Central memory CD8-positive, alpha-beta T cell (primary cell): ENCODE data around the gene PPP1R13L.
"Not testable (repeated sequence)": the region's sequence is repeated elsewhere in the genome, so short reads cannot be mapped to it uniquely, and the experiment has no call there.

Source experiments
- ATAC-seq: fragments of 150-1000 bp; cut with Tn5 transposase; replicated peaks from 2 replicates; pipeline ENCODE4 v1.10.0; 2022; ENCODE audit warnings: mild to moderate bottlenecking, moderate FRiP score, moderate number of reproducible peaks; ENCODE audit not compliant: poor library complexity, severe bottlenecking; ENCODE audit errors: extremely low read depth
- DNase-seq, 2 donors: peaks; one replicate each; pipeline ENCODE4 v3.0.0; 2021; ENCODE audit warnings: low spot score in 2 of 2
- H3K27ac Mint-ChIP-seq: one replicate; pipeline ENCODE4 v1.8.0; 2022; ENCODE audit warnings: low read depth, mild to moderate bottlenecking, moderate library complexity, mixed read lengths
- H3K27me3 Mint-ChIP-seq: one replicate; pipeline ENCODE4 v1.8.0; 2022; ENCODE audit warnings: mixed read lengths
- H3K36me3 Mint-ChIP-seq: one replicate; pipeline ENCODE4 v1.8.0; 2022; ENCODE audit warnings: mild to moderate bottlenecking, moderate library complexity, mixed read lengths; ENCODE audit not compliant: insufficient read depth
- H3K4me1 Mint-ChIP-seq: one replicate; pipeline ENCODE4 v1.8.0; 2022; ENCODE audit warnings: mixed read lengths
- H3K4me3 Mint-ChIP-seq: one replicate; pipeline ENCODE4 v1.8.0; 2022; ENCODE audit warnings: mild to moderate bottlenecking, moderate library complexity, mixed read lengths
- H3K9me3 Mint-ChIP-seq: one replicate; pipeline ENCODE4 v1.8.0; 2022; ENCODE audit warnings: mixed read lengths

PPP1R13L gene

GRCh38 chr19:45410330-45410729 lies 5.5 kb upstream of the PPP1R13L start:
- not testable (repeated sequence) for H3K27ac Mint-ChIP-seq, H3K4me3 Mint-ChIP-seq

GRCh38 chr19:45409557-45409920 lies 4.7 kb upstream of the PPP1R13L start:
- H3K4me3 Mint-ChIP-seq, result no peak overlapping the region
- H3K9me3 Mint-ChIP-seq, result no peaks in the 10 kb centered on the region
- peaks cover 31% of the 10 kb centered on the region for H3K4me1 Mint-ChIP-seq
- peaks cover 4% of the 10 kb centered on the region for H3K27me3 Mint-ChIP-seq
- DNase-seq (no peak), ATAC-seq (no peak)
- H3K36me3 Mint-ChIP-seq, result peaks cover 23% of the 10 kb centered on the region
- H3K27ac Mint-ChIP-seq, result no peak overlapping the region

More at GRCh38 chr19:45410330-45410729, 5.5 kb upstream of the PPP1R13L start:
- ATAC-seq, DNase-seq, H3K27me3 Mint-ChIP-seq, H3K9me3 Mint-ChIP-seq: not testable (repeated sequence)
- Mint-ChIP-seq H3K36me3 (peaks cover 26% of the 10 kb centered on the region), H3K4me1 (peaks cover 23% of the 10 kb centered on the region)

GRCh38 chr19:45408830-45409556 lies 4.1 kb upstream of the PPP1R13L start:
- Mint-ChIP-seq H3K36me3 (peaks cover 20% of the 10 kb centered on the region), H3K27ac (peak overlapping the region; percentile 69), H3K4me1 (peaks cover 36% of the 10 kb centered on the region), H3K27me3 (peaks cover 10% of the 10 kb centered on the region), H3K4me3 (no peak overlapping the region), H3K9me3 (no peaks in the 10 kb centered on the region)
- DNase-seq (no peak), ATAC-seq (no peak)

- no peak overlapping the region for H3K4me3 Mint-ChIP-seq
- DNase-seq (no peak), ATAC-seq (no peak)
- H3K27me3 Mint-ChIP-seq, result peaks cover 19% of the 10 kb centered on the region
- no peaks in the 10 kb centered on the region for H3K9me3 Mint-ChIP-seq
- peaks cover 42% of the 10 kb centered on the region for H3K4me1 Mint-ChIP-seq
- peak overlapping the region; percentile 69 for H3K27ac Mint-ChIP-seq
- peaks cover 17% of the 10 kb centered on the region for H3K36me3 Mint-ChIP-seq
Observed at GRCh38 chr19:45408121-45408520, 3.3 kb upstream of the PPP1R13L start.

GRCh38 chr19:45407585-45407984 lies 2.7 kb upstream of the PPP1R13L start:
- not testable (repeated sequence) for H3K27ac Mint-ChIP-seq, DNase-seq, H3K9me3 Mint-ChIP-seq, H3K4me3 Mint-ChIP-seq, ATAC-seq
- Mint-ChIP-seq H3K36me3 (peaks cover 17% of the 10 kb centered on the region), H3K4me1 (peaks cover 42% of the 10 kb centered on the region), H3K27me3 (peaks cover 24% of the 10 kb centered on the region)

- DNase-seq (no peak), ATAC-seq (no peak)
- Mint-ChIP-seq H3K9me3 (no peaks in the 10 kb centered on the region), H3K27ac (peak overlapping the region; percentile 96), H3K36me3 (peaks cover 15% of the 10 kb centered on the region), H3K4me1 (peaks cover 42% of the 10 kb centered on the region), H3K4me3 (peak overlapping the region; percentile 95), H3K27me3 (peaks cover 25% of the 10 kb centered on the region)
Observed at GRCh38 chr19:45407091-45407375, 2.2 kb upstream of the PPP1R13L start.

GRCh38 chr19:45406226-45407090 lies 1.6 kb upstream of the PPP1R13L start, which contains the start of gene POLR1G:
TSS of gene POLR1G (plus strand) at chr19:45406644. CDS start at chr19:45406697, 53 bp downstream.
- DNase-seq (peak; percentile 58 to 59), ATAC-seq (peak; percentile 79)
- Mint-ChIP-seq H3K4me3 (peak within 1 kb of the TSS; percentile 95), H3K36me3 (peaks cover 13% of the 10 kb centered on the region), H3K4me1 (peaks cover 42% of the 10 kb centered on the region), H3K27me3 (peaks cover 25% of the 10 kb centered on the region), H3K9me3 (no peaks in the 10 kb centered on the region), H3K27ac (peak within 1 kb of the TSS; percentile 96)

GRCh38 chr19:45405435-45406225 lies 761 bp upstream of the PPP1R13L start:
- Mint-ChIP-seq H3K4me1 (peaks cover 42% of the 10 kb centered on the region), H3K4me3 (peak overlapping the region; percentile 95), H3K36me3 (peaks cover 13% of the 10 kb centered on the region), H3K9me3 (no peaks in the 10 kb centered on the region), H3K27ac (peak overlapping the region; percentile 96), H3K27me3 (peaks cover 25% of the 10 kb centered on the region)
- DNase-seq (peak; percentile 68 to 75), ATAC-seq (peak; percentile 66)

- ATAC-seq (no peak), DNase-seq (peak; percentile 54 to 59)
- Mint-ChIP-seq H3K4me3 (peak overlapping the region; percentile 95), H3K4me1 (peaks cover 42% of the 10 kb centered on the region), H3K9me3 (no peaks in the 10 kb centered on the region), H3K36me3 (peaks cover 13% of the 10 kb centered on the region), H3K27me3 (peaks cover 25% of the 10 kb centered on the region), H3K27ac (no peak overlapping the region)
Observed at GRCh38 chr19:45403781-45404556, 900 bp downstream of the PPP1R13L start.

GRCh38 chr19:45403272-45403671 lies 1.6 kb downstream of the PPP1R13L start:
- no peak for ATAC-seq

GRCh38 chr19:45402298-45403061 lies 2.4 kb downstream of the PPP1R13L start:
- no peak overlapping the region for H3K27ac Mint-ChIP-seq
- no peaks in the 10 kb centered on the region for H3K9me3 Mint-ChIP-seq
- no peak for DNase-seq
- peaks cover 48% of the 10 kb centered on the region for H3K4me1 Mint-ChIP-seq
- H3K27me3 Mint-ChIP-seq, result peaks cover 39% of the 10 kb centered on the region
- peaks cover 13% of the 10 kb centered on the region for H3K36me3 Mint-ChIP-seq
- no peak for ATAC-seq
- no peak overlapping the region for H3K4me3 Mint-ChIP-seq

More at GRCh38 chr19:45403272-45403671, 1.6 kb downstream of the PPP1R13L start:
- H3K4me1 Mint-ChIP-seq, result peaks cover 47% of the 10 kb centered on the region
- no peak for DNase-seq
- peaks cover 31% of the 10 kb centered on the region for H3K27me3 Mint-ChIP-seq
- H3K4me3 Mint-ChIP-seq, result no peak overlapping the region
- no peaks in the 10 kb centered on the region for H3K9me3 Mint-ChIP-seq
- H3K27ac Mint-ChIP-seq, result no peak overlapping the region
- peaks cover 13% of the 10 kb centered on the region for H3K36me3 Mint-ChIP-seq
